Right kidney (tissue), 9 donors: Measurements from ENCODE around the gene TIMM22.
"Not testable (repeated sequence)": the region's sequence is repeated elsewhere in the genome, so short reads cannot be mapped to it uniquely, and the experiment has no call there.

Experiments used
- DNase-seq: peaks from one replicate; pipeline ENCODE4 v3.0.0-alpha.2; 2016
- long read RNA-seq, 8 donors: transcript quantifications; one replicate each; lab custom pipeline, GENCODE V29; 2026

The TIMM22 gene
- long read RNA-seq, donor 1, transcript TIMM22-201 (4 exons, 3,194 nt), result major isoform, 17 of 23 reads
- long read RNA-seq, donor 1, partial matches to known transcripts, result 6 of 23 reads
- long read RNA-seq, donor 1, other reads (novel, unspliced or antisense), result 0 of 23 reads
- long read RNA-seq, donor 2, transcript TIMM22-201 (4 exons, 3,194 nt), result major isoform, 8 of 8 reads
- long read RNA-seq, donor 2, partial matches to known transcripts, result 0 of 8 reads
- long read RNA-seq, donor 2, other reads (novel, unspliced or antisense), result 0 of 8 reads
- long read RNA-seq, donor 3, transcript TIMM22-201 (4 exons, 3,194 nt), result major isoform, 13 of 13 reads
- long read RNA-seq, donor 3, partial matches to known transcripts, result 0 of 13 reads
- long read RNA-seq, donor 3, other reads (novel, unspliced or antisense), result 0 of 13 reads
- long read RNA-seq, donor 4, transcript TIMM22-201 (4 exons, 3,194 nt), result major isoform, 17 of 17 reads
- long read RNA-seq, donor 4, partial matches to known transcripts, result 0 of 17 reads
- long read RNA-seq, donor 4, other reads (novel, unspliced or antisense), result 0 of 17 reads
- long read RNA-seq, donor 5, transcript TIMM22-201 (4 exons, 3,194 nt), result major isoform, 21 of 21 reads
- long read RNA-seq, donor 5, partial matches to known transcripts, result 0 of 21 reads
- long read RNA-seq, donor 5, other reads (novel, unspliced or antisense), result 0 of 21 reads
- long read RNA-seq, donor 6, transcript TIMM22-201 (4 exons, 3,194 nt), result major isoform, 19 of 19 reads
- long read RNA-seq, donor 6, partial matches to known transcripts, result 0 of 19 reads
- long read RNA-seq, donor 6, other reads (novel, unspliced or antisense), result 0 of 19 reads
- long read RNA-seq, donor 7, result 0 reads
- long read RNA-seq, donor 8, transcript TIMM22-201 (4 exons, 3,194 nt), result major isoform, 30 of 30 reads
- long read RNA-seq, donor 8, partial matches to known transcripts, result 0 of 30 reads
- long read RNA-seq, donor 8, other reads (novel, unspliced or antisense), result 0 of 30 reads

DNA sequence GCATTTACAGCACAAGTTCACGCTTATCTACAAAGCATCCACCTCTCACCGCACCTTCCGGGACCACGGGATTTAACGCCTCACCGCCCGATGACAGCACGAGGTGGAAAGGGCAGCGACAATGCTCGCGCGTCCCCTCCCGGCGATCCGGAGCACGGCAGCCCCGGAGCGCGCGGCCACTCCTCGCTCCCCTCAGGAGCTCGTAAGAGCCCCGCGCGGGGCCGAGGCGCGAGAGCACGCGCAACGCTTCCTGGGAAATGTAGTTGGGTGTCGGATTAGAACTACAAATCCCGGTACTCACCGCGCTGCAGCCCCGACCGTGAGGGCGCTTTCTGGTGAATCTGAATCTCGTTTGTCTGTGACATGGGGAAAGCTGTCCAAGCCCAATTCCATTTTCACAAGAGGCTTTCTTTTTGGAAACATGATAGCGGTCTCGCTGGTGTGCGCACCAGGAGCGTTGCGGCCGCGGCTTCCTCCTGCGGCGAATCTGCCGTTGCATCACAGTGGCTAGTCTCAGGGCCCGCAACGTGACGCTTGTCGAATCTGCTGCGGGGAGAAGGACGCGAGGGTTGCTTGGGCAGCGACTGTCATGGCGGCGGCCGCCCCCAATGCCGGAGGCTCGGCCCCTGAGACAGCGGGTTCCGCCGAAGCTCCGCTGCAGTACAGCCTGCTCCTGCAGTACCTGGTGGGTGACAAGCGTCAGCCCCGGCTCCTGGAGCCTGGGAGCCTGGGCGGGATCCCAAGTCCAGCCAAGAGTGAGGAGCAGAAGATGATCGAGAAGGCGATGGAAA, at the start of gene TIMM22:
Gene TIMM22 (plus strand): TSS at position 576 of the 791 bp plus-strand sequence. CDS start 14 bp downstream, at position 590.
- peak; percentile 100 for DNase-seq

DNA sequence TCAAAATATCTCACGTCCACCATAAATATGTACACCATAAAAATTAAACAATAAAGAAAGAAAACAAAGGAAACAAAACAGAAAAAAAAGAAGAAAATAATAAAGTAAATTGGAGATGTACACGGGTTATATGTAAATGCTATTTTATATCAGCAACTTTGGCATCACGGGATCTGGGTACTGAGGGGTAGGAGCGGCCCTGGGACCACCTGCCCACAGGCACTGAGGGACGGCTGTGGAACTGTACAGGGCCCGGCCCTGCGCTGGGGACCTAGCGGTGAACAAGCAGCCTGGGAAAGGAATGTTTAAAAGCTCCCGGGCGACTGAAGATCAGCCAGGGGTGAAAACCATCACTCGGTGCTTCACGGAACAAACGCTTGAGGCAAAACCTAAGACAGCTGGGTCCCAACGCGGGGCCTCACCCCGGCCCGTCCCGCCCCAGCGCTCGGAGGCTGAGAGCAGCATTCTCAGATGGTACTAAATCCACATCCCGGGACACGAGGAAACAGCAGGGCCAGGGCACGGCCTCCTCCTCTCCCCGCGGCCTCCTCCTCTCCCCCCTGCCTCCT, 48.6 kb upstream of the TIMM22 start:
- peak; percentile 53 for DNase-seq

DNA sequence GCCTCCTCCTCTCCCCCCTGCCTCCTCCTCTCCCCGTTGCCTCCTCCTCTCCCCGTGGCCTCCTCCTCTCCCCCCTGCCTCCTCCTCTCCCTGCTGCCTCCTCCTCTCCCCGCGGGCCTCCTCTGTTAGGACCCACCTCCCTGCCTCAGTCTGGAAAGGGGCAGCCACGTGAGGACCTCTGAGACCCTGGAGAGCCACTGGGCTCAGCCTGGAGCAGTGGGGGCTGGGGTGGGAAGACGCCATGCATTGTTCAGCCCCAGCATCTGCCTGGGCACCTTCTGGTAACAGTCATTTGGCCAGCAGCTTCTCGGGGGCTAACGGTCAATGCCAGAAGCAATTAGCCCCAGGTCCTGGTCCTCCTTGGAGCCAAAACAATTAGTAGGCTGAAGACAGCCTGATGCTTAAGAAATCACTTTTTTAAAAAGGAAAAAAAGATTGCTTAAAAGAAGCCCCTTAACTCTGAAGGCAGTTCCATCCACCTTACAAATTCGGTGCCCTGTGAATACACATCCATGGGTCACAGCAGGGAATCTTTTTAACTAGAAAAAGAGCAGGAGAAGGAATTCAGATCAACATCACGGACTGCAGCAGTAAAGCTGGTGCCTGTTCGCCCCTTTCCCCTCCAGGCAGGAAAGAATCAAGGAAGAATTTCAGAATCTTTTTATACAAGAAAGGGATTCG, 47.2 kb upstream of the TIMM22 start:
- no peak for DNase-seq

DNA sequence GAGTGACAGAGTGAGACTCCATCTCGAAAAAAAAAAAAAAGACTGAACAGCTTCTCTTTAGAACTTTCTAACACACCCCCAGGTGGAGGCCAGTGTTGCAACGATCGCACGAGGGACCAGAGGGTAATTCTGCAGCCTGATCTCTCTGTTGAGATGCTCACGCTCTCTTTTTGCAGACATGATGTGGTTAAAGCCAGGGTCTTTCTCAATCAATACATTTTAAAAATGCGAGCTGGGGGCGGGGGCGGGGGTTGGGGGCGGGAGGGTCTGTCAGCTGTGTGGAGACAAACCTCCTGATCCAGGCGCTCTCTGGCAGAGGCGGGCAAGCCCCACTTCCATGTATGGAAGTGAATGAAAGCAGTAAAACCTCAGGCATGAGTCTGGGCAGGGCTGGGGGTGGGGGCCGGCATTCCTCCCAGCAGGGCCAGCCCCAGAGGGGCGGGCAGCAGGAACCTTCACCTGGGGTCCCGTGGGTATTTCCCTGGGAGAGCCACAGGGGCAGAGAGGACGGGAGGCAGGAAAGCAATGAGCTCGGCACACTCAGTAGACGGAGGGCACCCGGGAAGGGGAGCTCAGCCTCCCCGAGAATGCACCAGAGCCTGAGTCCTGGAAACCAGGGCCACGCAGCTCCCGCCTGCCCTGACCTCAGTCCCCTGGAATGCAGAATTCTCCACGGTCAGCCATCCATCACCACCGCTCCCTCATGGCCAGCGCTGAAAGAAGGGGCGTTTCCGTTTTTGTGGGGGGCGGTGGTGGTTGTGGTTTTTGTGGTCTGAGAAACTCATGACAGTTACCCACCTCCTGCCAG, 45.4 kb upstream of the TIMM22 start:
- peak; percentile 78 for DNase-seq

DNA sequence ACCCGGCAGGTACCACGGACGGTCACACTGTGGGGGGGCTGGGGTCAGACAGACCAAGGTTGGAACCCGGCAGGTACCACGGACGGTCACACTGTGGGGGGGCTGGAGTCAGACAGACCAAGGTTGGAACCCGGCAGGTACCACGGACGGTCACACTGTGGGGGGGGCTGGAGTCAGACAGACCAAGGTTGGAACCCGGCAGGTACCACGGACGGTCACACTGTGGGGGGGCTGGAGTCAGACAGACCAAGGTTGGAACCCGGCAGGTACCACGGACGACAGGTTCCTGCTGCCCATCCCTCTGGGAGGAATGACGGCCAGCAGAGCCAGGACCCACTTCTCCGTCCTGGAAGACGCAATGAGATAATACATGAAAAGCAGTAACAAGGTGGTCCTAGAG, 44.3 kb upstream of the TIMM22 start:
- DNase-seq, result not testable (repeated sequence)

DNA sequence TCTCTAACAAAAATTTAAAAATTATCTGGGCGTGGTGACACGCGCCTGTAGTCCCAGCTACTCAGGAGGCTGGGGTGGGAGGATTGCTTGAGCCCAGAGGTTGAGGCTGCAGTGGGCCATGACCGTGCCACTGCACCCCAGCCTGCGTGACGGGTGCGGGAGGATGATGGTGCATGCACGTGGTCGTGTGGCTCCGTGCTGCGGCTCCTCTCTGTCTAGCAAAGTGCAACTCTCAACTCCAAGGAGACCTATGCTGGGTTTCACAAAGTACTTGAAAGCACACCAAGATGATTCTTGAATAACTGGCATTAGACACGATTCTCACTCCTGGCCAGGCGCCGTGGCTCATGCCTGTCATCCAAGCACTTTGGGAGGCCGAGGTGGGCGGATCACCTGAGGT, 43.2 kb upstream of the TIMM22 start:
- DNase-seq, result no peak

DNA sequence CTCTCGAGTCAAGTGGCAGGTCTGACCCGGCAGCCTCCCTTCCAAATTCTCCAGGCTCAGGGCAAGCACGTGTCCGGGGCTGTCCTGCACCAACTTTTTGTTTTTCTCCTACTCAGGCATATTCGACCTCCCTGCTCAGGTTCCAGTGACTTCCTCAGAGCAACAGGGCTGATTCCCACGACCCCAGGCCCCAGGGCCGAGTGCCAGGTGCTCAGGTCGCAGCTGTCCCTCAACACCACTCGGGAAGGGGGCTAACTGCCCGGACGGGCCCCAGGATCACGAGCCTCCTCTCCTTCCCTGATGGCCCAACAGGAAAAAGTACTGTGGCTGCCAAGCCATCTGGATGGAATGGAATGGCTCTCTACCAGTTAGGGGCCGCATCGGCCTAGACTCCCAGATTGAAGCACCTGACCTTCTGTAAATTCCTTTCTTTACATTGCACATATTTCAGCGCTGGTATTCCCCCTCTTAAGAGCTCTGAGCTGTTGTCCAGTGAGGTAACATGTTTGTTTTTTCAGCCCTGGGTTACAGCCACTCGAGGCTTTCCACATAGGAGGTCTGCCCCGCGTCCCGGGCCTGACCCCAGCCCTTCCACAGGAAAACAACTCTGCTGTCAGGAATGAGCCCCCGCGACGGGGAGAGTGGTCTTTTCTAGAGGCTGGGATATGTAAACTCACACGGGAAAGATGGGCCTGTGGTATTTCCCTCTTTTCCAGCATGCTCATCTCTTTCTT, 42.3 kb upstream of the TIMM22 start:
- peak; percentile 52 for DNase-seq

DNA sequence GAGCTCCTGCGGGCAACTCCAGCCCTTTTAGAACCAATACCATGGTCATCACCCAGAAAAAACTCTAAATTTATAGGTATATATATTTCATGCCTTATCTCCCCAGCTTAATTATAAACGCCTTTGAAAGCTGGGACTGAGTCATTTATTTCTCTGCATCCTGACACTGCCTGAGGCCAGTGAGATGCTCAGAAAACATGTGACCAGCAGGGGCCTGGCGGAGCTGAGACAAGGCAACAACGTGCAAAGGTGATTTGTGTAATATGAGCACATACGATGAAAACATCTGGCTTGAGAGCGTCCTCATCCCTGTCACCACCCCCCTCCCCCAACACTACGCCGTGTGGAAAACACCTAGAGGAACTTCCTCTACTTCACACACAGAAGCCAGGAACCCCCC, 40.0 kb upstream of the TIMM22 start:
- DNase-seq, result no peak

DNA sequence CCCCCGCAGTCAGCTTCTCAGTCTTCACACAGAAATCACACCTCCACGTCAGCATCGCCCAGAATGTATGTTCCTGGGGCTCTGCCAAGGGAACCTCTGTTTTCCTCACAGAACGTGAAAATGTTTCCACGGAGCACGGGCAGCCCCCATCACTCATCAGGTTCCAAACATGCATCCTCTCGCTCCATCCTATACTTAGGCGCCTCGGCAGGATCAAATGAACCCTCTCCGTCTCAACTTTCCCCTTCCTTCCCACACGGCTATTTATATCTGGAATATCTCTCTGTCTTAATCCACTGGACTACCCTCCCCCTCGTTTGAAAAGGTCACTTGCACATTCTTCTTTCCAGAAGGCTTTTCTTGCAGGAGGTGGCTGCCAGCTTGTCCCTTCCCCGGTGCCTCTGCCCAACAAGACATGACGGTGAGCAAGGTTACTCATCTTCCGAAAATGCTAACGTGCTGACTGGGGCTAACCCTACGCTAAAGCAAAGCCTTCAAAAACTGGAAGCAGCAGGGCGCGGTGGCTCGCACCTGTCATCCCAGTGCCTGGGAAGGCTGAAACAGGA, 39.0 kb upstream of the TIMM22 start:
- no peak for DNase-seq

DNA sequence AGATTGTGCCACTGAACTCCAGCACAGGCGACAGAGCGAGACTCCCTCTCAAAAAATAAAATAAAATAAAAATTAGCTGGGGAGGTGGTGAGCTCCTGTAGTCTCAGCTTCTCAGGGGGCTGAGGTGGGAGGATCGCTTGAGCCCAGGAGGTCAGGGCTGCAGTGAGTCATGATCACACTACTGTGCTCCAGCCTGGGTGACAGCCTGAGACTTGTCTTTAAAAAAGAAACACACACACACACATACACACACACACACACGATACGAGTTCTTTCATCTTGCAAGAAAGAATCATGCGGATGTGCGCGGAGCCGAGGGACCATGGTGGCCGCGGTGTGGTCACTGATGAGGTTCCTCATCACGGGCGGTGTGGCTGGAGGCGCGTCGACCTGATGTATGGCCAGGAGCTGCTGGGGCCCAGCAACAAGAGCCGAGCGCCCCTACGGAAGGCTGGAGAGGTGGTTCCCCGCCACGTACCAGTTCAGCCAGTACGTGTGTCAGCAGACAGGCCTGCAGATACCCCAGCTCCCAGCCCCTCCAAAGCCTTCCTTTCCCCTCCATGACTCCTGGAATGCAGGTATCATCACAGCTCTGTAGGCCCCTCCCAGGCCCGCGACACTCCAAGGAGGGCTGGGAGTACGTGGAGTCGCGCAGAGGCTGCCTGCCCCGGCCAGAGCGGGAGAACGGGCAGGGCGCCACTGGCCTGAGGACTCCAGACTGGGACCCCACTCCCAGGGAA, 38.0 kb upstream of the TIMM22 start:
- DNase-seq, result no peak

DNA sequence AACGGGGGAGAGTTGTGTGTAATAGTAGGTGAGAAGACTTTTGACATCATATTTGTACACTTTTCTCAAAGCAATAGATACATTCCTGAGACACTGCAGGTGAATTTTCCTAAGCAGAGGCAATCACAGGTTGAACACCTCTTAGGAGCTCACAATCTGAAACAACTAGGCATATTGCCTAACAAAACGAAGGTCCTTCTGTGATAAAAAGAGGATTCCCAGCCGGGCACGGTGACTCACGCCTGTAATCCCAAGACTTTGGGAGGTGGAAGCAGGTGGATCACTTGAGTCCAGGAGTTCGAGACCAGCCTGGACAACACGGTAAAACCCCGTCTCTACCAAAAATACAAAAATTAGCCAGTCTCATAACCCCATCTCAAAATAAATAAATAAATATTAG, 34.8 kb upstream of the TIMM22 start:
- DNase-seq, result no peak

DNA sequence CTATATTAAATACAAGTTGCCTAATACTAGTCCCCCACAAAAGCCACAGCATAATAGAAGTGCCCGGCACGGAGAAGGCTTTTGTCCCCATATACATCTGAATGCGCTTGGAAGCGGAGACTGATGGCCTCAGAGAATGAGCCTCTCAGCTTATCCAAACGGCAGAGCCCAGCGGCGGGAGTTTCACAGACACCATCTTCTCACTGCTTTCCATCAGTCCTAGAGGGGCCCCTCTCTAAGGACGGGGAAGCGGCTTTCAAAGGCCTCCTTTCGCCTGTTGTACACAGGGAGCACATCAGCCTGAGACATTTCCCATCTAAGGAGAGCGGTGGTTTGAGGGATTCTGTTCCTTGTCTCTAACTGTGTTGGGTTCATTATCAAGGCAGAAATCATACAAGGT, 34.3 kb upstream of the TIMM22 start:
- no peak for DNase-seq

DNA sequence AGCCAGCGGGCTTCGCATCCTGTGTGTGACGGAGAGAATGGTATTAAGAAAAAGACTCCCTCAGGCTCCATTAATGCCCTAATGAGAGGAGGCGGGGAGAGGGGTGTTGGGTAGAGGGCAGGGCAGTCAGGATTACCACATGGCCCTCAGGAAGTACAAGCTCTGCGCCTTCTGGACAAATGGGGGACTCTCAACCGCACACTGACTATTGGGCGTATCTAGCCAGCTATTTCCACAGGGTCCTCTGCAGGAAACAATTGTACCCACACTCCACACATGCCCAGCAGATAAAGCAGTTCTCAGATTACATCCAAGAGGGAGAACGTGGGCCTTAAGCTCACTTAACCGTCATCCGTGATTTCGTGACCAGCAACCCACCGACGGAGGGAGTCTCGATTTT, 32.1 kb upstream of the TIMM22 start:
- no peak for DNase-seq

DNA sequence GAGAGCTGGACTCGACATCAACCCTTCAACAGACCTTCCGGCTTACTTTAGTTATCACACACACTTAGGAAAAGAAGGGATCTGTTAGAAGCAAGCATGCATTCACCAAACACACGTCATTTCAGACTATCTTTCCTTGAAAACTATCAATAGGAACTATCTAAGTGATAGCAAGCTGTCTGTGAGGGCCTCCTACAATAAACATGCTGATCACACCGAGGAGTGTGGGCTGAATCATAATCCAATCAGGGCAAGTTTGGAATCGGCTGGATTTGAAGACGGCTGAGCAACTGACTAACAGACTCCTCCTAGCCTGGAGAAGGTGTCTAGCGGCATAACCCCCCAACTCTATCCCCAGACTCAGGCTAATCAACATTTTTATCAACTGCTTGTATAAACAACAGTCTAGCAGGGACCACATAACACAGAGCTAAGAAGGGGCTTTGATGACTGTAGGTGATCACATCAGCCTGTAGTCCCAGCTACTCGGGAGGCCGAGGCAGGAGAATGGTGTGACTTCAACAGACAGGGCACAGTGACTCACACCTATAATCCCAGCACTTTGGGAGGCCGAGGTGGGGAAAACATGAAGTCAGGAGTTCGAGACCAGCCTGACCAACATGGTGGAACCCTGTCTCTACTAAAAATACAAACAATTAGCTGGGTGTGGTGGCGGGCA, 31.5 kb upstream of the TIMM22 start:
- DNase-seq, result no peak

DNA sequence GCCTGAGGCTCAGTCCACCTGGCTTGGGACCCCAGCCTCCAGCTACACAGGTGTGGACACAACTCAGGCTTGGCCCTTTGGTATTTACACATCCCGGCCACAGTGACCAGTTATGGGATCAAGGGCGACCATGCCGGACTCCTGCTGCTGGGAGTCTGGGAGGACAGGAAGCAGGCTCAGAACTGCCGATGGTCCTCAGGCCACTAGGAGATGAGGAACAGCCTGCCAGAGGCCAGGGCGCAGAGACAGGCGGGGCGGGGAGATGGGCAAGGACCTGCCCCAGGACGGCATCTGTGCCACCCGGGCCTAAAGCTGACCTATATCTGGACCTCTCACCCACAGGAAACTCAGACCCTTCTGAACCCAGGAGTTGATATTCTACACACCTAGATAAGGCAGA, 29.8 kb upstream of the TIMM22 start:
- DNase-seq, result no peak

DNA sequence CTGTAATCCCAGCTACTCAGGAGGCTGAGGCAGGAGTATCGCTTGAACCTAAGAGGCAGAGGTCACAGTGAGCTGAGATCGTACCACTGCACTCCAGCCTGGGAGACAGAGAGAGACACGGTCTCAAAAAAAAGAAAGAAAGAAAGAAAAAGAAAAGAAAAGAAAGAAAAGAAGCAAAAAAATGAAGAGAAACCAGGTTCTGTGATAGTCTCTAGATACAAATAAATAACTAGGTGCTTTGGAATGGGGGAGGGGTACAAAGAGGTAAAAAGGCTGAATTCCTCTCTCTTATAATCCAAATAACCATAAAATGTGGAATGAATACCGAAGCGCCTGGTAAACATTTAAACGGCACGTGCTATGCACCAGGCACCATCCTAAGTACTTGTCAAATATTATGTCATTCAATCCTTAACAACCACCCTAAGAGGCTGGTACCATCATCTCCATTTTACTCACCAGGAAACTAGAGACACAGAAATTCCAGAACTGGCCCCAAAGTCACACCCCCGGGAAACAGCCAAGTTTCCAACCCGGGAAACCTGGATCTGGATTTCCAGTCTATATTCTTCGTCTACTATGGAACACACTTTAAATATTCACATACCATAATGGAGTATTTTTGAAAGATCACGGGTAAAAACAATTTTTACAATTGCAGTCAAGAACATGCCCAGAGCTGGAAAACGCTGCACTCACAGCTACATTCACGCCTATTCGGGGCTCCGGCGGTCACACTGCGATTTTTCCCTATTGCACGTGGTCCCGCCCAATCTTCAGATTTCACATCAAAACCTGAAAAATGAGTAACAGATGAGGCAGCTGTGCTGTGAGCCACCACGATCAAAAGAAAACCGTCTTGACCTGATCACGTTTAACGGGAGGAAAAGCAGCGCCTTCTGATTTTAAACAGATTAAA, 27.9 kb upstream of the TIMM22 start:
- no peak for DNase-seq

DNA sequence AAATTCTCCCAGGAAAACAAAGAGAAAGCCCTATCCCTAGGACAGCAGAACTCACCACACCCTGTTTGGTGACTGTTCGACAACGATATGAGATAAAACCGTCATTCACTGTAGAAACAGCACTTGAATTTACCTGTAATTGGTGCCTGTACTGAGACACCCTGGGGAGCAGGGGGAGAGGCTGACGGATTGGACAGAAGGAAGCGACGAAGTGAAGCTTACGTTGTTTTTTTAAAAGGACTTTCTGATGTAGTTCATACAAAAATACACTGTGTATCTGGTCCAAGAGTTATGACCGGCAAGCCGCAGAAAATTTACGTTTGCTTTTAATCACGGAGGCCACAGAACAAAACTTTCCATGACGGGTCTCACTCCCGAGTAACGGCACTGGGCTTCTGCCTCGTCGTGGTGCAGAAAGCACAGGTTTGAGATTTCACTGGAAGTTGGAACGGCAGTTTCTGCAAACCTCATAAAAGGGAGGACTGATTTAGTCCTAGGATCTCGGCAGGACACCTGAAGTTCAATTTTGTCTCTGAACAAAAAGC, 27.0 kb upstream of the TIMM22 start:
- peak; percentile 46 for DNase-seq
